ENCODE measurements around the gene MATK.

DNA sequence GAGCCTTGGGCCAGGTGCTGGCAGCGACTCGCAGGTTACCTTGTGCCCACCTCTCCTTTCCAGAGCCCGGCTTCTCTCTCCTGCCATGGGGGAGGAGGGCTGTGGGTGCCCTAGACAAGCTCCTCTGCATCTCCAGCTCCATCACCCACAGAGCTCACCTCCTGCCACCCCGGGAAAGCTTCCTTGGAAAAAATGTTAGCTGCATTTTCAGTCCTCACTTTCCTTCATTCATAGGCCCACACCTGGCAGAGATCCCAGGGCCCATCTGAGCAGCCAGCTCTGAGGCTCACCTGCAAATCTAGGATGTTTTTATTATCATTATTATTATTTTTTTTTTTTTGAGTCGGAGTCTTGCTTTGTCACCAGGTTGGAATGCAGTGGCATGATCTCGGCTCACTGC lies 45.8 kb upstream of the MATK start:
- TF ChIP-seq, protein P1, sequence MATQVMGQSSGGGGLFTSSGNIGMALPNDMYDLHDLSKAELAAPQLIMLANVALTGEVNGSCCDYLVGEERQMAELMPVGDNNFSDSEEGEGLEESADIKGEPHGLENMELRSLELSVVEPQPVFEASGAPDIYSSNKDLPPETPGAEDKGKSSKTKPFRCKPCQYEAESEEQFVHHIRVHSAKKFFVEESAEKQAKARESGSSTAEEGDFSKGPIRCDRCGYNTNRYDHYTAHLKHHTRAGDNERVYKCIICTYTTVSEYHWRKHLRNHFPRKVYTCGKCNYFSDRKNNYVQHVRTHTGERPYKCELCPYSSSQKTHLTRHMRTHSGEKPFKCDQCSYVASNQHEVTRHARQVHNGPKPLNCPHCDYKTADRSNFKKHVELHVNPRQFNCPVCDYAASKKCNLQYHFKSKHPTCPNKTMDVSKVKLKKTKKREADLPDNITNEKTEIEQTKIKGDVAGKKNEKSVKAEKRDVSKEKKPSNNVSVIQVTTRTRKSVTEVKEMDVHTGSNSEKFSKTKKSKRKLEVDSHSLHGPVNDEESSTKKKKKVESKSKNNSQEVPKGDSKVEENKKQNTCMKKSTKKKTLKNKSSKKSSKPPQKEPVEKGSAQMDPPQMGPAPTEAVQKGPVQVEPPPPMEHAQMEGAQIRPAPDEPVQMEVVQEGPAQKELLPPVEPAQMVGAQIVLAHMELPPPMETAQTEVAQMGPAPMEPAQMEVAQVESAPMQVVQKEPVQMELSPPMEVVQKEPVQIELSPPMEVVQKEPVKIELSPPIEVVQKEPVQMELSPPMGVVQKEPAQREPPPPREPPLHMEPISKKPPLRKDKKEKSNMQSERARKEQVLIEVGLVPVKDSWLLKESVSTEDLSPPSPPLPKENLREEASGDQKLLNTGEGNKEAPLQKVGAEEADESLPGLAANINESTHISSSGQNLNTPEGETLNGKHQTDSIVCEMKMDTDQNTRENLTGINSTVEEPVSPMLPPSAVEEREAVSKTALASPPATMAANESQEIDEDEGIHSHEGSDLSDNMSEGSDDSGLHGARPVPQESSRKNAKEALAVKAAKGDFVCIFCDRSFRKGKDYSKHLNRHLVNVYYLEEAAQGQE (IDR thresholded peaks at IDR 0.05): no peak
- TF ChIP-seq YY1 (IDR thresholded peaks at IDR 0.05) (no peak), CTCF (IDR thresholded peaks at IDR 0.05; ENCODE audit: low read depth, low read length, missing input control) (no peak), SP1 (IDR thresholded peaks at IDR 0.05) (no peak)
